Measurements from ENCODE around the gene PDIA3.
"Not testable (repeated sequence)": the region's sequence is repeated elsewhere in the genome, so short reads cannot be mapped to it uniquely, and the experiment has no call there.

The PDIA3 gene

GRCh38 chr15:43815064-43815463 is 68.8 kb downstream of the PDIA3 start:
- DNase-seq; H3K9me3 ChIP-seq (ENCODE audit: control insufficient read depth, low read length); H3K4me1 ChIP-seq (ENCODE audit: control insufficient read depth, insufficient read depth, low read length, poor library complexity, severe bottlenecking); H3K4me3 ChIP-seq (ENCODE audit: insufficient read depth, low read depth, low read length, poor library complexity, severe bottlenecking); H3K27me3 ChIP-seq (replicated peaks; ENCODE audit: control insufficient read depth, insufficient read depth, low read length, poor library complexity, severe bottlenecking); H3K27ac ChIP-seq (ENCODE audit: insufficient read depth, low read length, poor library complexity, severe bottlenecking): not testable (repeated sequence)
- peaks cover 58% of the 10 kb centered on the region for H3K36me3 ChIP-seq (ENCODE audit: control insufficient read depth, insufficient read depth, low read length)

- Histone ChIP-seq H3K27me3 (replicated peaks; ENCODE audit: control insufficient read depth, insufficient read depth, low read length, poor library complexity, severe bottlenecking) (no peaks in the 10 kb centered on the region), H3K27ac (ENCODE audit: insufficient read depth, low read length, poor library complexity, severe bottlenecking) (no peak overlapping the region), H3K36me3 (ENCODE audit: control insufficient read depth, insufficient read depth, low read length) (peaks cover 13% of the 10 kb centered on the region), H3K9me3 (ENCODE audit: control insufficient read depth, low read length) (no peaks in the 10 kb centered on the region), H3K4me3 (ENCODE audit: insufficient read depth, low read depth, low read length, poor library complexity, severe bottlenecking) (no peak overlapping the region), H3K4me1 (ENCODE audit: control insufficient read depth, insufficient read depth, low read length, poor library complexity, severe bottlenecking) (peaks cover 28% of the 10 kb centered on the region)
- DNase-seq, result no peak
Measured at GRCh38 chr15:43821505-43821904, 75.3 kb downstream of the PDIA3 start.

Measured in effector memory CD4-positive, alpha-beta T cell (primary cell).